H7 (cell line): Measurements from ENCODE around the gene DIS3L. TPM values are rescaled to one million over a fixed set of nuclear protein-coding genes. Genes with fewer than 3 reads are reported as not detected.
"Not testable (repeated sequence)": the region's sequence is repeated elsewhere in the genome, so short reads cannot be mapped to it uniquely, and the experiment has no call there.

Experiments
- DNase-seq: peaks from one replicate; pipeline ENCODE4 v3.0.0; 2012
- H3K27me3 ChIP-seq: 2 replicates; pipeline ENCODE4 v1.6.0; 2011; ENCODE audit warnings: mild to moderate bottlenecking, low read length; ENCODE audit not compliant: control insufficient read depth, insufficient read depth
- H3K36me3 ChIP-seq: replicated peaks from 2 replicates; pipeline ENCODE4 v1.5.1; 2011; ENCODE audit warnings: low read length; ENCODE audit not compliant: control insufficient read depth, insufficient read depth
- H3K4me3 ChIP-seq: 2 replicates; pipeline ENCODE4 v1.5.1; 2011; ENCODE audit warnings: low read depth, mild to moderate bottlenecking, control low read depth, low read length, moderate library complexity; ENCODE audit not compliant: insufficient read depth
- total RNA-seq: library from RNA; depleted of rRNA; stranded (reverse); fragments of >200 nt; shearing (Covaris generic); gene quantifications from 2 replicates; pipeline ENCODE4 v1.2.3, GENCODE V29; 2014; rRNA removed

The DIS3L gene
- total RNA-seq = 26.9 and 28.4 TPM in 2 replicates

GRCh38 chr15:66293419-66294156 lies at the start of gene DIS3L:
Gene DIS3L, plus strand, starts transcription at chr15:66293568. Its CDS starts 29 bp downstream, at chr15:66293597.
- no peaks in the 10 kb centered on the region for H3K27me3 ChIP-seq
- peak; percentile 92 for DNase-seq
- H3K4me3 ChIP-seq = peak within 1 kb of the TSS; percentile 52
- no peaks in the 10 kb centered on the region for H3K36me3 ChIP-seq

- peaks cover 14% of the 10 kb centered on the region for H3K27me3 ChIP-seq
- H3K4me3 ChIP-seq, H3K36me3 ChIP-seq, DNase-seq: not testable (repeated sequence)
Observed at GRCh38 chr15:66245832-66246231, 47.5 kb upstream of the DIS3L start.

DNA sequence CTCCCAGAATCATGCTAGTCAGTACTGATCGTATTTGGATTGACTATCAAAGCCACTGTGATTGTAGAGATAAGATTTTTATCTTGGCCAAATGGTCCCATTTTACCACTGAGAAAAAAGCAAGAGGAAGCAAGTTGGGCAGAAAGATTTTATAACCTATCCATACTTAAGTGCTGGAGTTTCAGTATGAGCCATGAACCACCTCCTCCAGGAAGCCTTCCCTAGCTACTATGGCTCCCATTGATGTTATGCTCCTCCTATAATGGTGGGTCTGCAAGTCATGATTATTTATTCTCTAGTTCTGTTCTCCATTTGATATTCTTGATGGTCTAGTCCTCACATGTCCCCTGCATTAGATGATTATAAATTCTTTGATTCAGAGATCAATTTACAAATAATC lies 46.4 kb upstream of the DIS3L start:
- Histone ChIP-seq H3K36me3 (no peaks in the 10 kb centered on the region), H3K4me3 (no peak overlapping the region), H3K27me3 (peaks cover 25% of the 10 kb centered on the region)
- DNase-seq = no peak

DNA sequence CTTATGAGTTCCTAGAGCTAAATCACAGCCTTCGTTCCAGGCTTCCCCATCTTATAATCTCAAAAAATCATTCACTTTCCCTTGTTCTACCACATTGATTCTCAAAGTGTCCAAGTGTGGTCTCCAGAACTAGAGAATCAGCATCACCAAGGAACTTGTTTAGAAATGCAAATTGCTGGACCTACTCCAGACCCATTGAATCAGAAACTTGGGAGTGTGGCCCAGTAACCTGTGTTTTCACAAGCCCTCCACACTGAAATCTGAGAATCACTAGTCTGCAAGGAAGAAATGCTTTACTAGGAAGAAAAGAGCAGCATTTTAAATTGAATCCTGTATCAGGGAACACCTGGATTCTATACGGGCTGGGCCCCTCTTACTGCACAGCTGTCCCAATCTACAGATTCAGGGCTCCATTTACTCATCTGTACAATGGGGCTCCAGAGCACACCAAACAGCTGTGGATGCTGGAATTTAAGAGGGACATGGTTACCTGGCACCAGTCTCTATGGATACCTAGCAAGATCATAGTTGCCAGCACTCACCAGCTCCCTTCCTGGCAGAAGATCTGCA lies 43.7 kb upstream of the DIS3L start:
- Histone ChIP-seq H3K4me3 (no peak overlapping the region), H3K36me3 (no peaks in the 10 kb centered on the region), H3K27me3 (peaks cover 51% of the 10 kb centered on the region)
- DNase-seq = no peak

DNA sequence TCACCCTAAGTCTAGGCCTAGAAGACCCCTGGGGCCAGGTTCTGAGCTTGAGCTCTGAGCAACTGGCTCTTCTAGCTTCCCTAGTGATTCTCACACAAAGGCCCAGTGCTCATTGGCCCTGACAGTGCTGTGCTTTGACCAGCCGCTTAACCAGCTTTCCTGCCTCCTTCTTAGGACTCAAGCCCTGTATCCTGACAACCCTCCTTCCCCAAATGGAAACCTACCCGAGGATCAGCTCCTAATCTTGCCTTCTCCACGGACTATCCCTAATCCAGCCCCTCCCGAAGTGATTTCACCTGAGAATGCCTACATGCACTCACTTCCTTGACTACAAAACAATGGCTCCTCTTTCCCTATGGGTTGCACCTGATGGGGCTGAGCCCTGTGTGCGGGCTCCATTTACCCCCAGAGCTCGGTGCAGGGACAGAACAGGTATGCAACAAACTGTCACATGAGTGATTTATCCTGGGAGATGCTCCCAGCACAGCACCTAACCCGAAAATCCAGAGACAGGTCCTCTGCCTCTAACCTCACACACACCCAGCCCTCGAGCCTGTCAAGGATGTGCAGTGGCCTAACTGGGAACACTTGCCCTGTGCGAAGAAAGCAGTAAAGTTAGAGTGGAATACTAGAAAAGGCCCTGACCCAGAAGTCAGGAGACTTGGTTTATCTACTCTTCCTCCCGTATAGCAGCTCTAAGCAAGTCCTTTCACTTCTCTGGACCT lies 42.1 kb upstream of the DIS3L start:
- DNase-seq = peak; percentile 54
- Histone ChIP-seq H3K4me3 (peak overlapping the region; percentile 61; the same call in 1 of the 2 replicates), H3K27me3 (peaks cover 67% of the 10 kb centered on the region), H3K36me3 (no peaks in the 10 kb centered on the region)

GRCh38 chr15:66251790-66252684 lies 41.3 kb upstream of the DIS3L start:
- DNase-seq = peak; percentile 93
- H3K4me3 ChIP-seq = peak overlapping the region; percentile 61
- H3K36me3 ChIP-seq = no peaks in the 10 kb centered on the region
- peaks cover 75% of the 10 kb centered on the region for H3K27me3 ChIP-seq

DNA sequence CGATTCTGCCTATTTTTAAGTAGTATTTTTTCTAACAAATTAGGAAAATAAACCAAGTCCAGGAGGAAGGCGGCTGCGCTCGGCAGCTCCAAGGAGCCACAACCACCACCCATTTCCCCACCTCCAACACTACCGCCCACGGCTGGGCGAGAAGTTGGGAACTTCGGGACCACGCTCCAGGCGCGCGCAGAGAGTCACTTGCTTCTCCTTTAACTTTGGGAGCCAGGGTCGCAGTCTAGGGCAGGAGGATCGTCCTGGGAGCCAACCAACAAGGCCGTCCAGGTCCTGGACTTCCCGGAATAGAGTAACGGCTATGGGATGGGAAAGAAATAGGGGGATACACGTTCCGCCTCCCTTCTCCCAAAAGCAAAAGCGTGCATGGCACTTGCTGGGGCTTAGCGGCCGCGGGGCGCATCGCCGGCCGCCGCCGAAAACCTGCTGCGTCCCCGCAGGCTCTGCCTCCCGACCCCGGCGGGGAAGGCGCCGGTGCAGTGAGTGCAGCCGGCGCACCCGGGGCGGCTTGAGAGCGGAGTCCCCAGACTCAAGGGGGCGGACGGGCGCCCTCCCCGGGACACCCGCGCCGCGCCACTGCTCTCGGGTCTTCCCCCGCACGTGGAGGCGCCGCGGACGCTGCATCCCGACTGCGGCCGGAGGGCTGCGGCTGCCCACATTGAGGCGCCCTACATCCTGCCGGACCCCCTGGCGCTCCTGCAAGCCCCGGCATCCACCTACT lies 40.5 kb upstream of the DIS3L start:
- Histone ChIP-seq H3K4me3 (peak overlapping the region; percentile 61), H3K27me3 (peaks cover 79% of the 10 kb centered on the region), H3K36me3 (no peaks in the 10 kb centered on the region)
- DNase-seq = peak; percentile 85

- H3K4me3 ChIP-seq = peak within 1 kb of the TSS; percentile 61
- H3K36me3 ChIP-seq = no peaks in the 10 kb centered on the region
- DNase-seq = peak; percentile 94
- H3K27me3 ChIP-seq = peaks cover 79% of the 10 kb centered on the region
Observed at GRCh38 chr15:66253418-66254088, 39.8 kb upstream of the DIS3L start, which contains the start of gene MEGF11. Gene MEGF11, minus strand, starts transcription at chr15:66253750. Its CDS starts 125,347 bp downstream, at chr15:66128403.

- peak; percentile 81 for DNase-seq
- Histone ChIP-seq H3K36me3 (no peaks in the 10 kb centered on the region), H3K27me3 (peaks cover 77% of the 10 kb centered on the region), H3K4me3 (peak overlapping the region; percentile 61)
Observed at GRCh38 chr15:66254089-66254950, 39.0 kb upstream of the DIS3L start.

DNA sequence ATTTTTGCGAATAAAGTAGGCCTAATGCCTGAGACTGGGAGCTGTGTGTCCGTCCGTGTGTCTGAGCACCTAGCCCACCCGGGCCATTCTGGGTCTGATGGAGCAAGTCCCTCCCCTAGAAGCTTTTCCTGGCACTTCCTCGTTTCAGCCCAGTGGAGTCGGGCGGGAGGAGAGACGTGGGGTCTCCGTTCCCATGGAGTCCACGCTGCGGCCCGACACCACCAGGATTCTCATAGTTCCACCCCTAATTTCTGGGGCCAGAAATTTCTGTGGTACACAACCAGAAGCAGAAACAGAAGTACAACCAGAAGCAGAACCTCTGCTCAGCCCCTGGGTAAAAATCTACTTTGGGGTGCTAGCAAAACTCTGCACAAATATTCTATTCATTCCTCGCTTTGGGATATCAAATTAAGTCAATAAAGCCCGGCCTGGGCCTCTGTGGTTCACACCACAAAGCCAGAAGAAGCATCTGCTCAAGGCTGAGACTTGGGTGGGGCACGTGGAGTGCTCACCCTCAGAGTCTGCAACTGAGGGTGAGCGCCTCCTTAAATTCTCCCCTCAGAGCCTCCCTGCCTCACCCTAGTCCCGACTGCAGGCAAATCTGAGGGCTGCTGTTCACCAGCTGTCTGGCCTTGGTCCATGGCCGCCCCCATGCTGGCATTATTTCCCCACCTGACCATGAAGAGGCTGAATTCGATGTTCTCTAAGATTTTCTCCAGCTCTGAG lies 38.3 kb upstream of the DIS3L start:
- Histone ChIP-seq H3K36me3 (no peaks in the 10 kb centered on the region), H3K4me3 (peak overlapping the region; percentile 61), H3K27me3 (peaks cover 71% of the 10 kb centered on the region)
- DNase-seq = no peak

GRCh38 chr15:66256692-66257091 lies 36.7 kb upstream of the DIS3L start:
- peaks cover 57% of the 10 kb centered on the region for H3K27me3 ChIP-seq
- no peak for DNase-seq

GRCh38 chr15:66261056-66261455 lies 32.3 kb upstream of the DIS3L start:
- H3K36me3 ChIP-seq = no peaks in the 10 kb centered on the region
- H3K4me3 ChIP-seq = no peak overlapping the region
- no peak for DNase-seq
- H3K27me3 ChIP-seq = peaks cover 14% of the 10 kb centered on the region

More at GRCh38 chr15:66256692-66257091, 36.7 kb upstream of the DIS3L start:
- no peaks in the 10 kb centered on the region for H3K36me3 ChIP-seq
- no peak overlapping the region for H3K4me3 ChIP-seq
